Astrocyte (in vitro differentiated cells and primary cell): ENCODE data around the gene CENPS. TPM values are rescaled to one million over a fixed set of nuclear protein-coding genes. Genes with fewer than 3 reads are reported as not detected.

Experiments
- DNase-seq: peaks from one replicate; pipeline ENCODE4 v3.0.0-alpha.2; 2010; ENCODE audit warnings: low read depth
- FAIRE-seq: peaks from 2 replicates; lab custom pipeline; 2011; peaks lifted over from hg19 to GRCh38; lab: Jason Lieb, UNC
- H2AFZ ChIP-seq: 2 replicates; pipeline ENCODE4 v1.6.0; 2012; ENCODE audit warnings: low read depth, low read length, inconsistent platforms
- H3K27ac ChIP-seq: 2 replicates; pipeline ENCODE4 v1.5.1; 2011; ENCODE audit warnings: low read depth, low read length, inconsistent platforms
- H3K27me3 ChIP-seq: 2 replicates; pipeline ENCODE4 v1.6.0; 2011; ENCODE audit warnings: low read length, inconsistent platforms; ENCODE audit not compliant: insufficient read depth
- H3K36me3 ChIP-seq: 2 replicates; pipeline ENCODE4 v1.5.1; 2011; ENCODE audit warnings: low read length, inconsistent platforms; ENCODE audit not compliant: insufficient read depth
- H3K4me1 ChIP-seq: 2 replicates; pipeline ENCODE4 v1.5.1; 2011; ENCODE audit warnings: low read length, inconsistent platforms; ENCODE audit not compliant: insufficient read depth
- H3K4me2 ChIP-seq: 2 replicates; pipeline ENCODE4 v1.6.0; 2012; ENCODE audit warnings: low read length, inconsistent platforms
- H3K4me3 ChIP-seq: 2 replicates; pipeline ENCODE4 v1.5.1; 2011; ENCODE audit warnings: low read depth, mild to moderate bottlenecking, low read length, inconsistent platforms; ENCODE audit not compliant: insufficient read depth
- H3K79me2 ChIP-seq: 2 replicates; pipeline ENCODE4 v1.6.0; 2012; ENCODE audit warnings: mild to moderate bottlenecking, low read length, inconsistent platforms; ENCODE audit not compliant: insufficient read depth
- H3K9ac ChIP-seq: 2 replicates; pipeline ENCODE4 v1.6.0; 2012; ENCODE audit warnings: mild to moderate bottlenecking, low read length, inconsistent platforms
- H3K9me3 ChIP-seq: 2 replicates; pipeline ENCODE4 v1.5.1; 2012; ENCODE audit warnings: low read depth, mild to moderate bottlenecking, low read length, inconsistent platforms; ENCODE audit not compliant: insufficient read depth
- H4K20me1 ChIP-seq: 2 replicates; pipeline ENCODE4 v1.6.0; 2012; ENCODE audit warnings: low read length, inconsistent platforms; ENCODE audit not compliant: insufficient read depth
- H3K27ac Mint-ChIP-seq: one replicate; pipeline ENCODE4 v1.8.0; 2021; ENCODE audit warnings: mild to moderate bottlenecking, mixed read lengths; ENCODE audit not compliant: unreplicated experiment
- H3K27me3 Mint-ChIP-seq: one replicate; pipeline ENCODE4 v1.8.0; 2021; ENCODE audit warnings: low read depth, mixed read lengths; ENCODE audit not compliant: unreplicated experiment
- H3K36me3 Mint-ChIP-seq: one replicate; pipeline ENCODE4 v1.8.0; 2021; ENCODE audit warnings: low read depth, mixed read lengths; ENCODE audit not compliant: unreplicated experiment
- H3K4me1 Mint-ChIP-seq: one replicate; pipeline ENCODE4 v1.8.0; 2021; ENCODE audit warnings: low read depth, mixed read lengths; ENCODE audit not compliant: unreplicated experiment
- H3K4me3 Mint-ChIP-seq: one replicate; pipeline ENCODE4 v1.8.0; 2021; ENCODE audit warnings: mild to moderate bottlenecking, moderate library complexity, mixed read lengths; ENCODE audit not compliant: unreplicated experiment
- H3K9me3 Mint-ChIP-seq: one replicate; pipeline ENCODE4 v1.8.0; 2021; ENCODE audit warnings: mild to moderate bottlenecking, mixed read lengths; ENCODE audit not compliant: unreplicated experiment
- CTCF ChIP-seq: IDR thresholded peaks from 2 replicates; pipeline ENCODE4 v1.5.1; 2011; ENCODE audit warnings: low read depth, mild to moderate bottlenecking, inconsistent platforms, low read length, moderate library complexity; ENCODE audit not compliant: insufficient read depth
- EZH2 ChIP-seq: IDR thresholded peaks from 2 replicates; pipeline ENCODE4 v1.6.1; 2012; ENCODE audit warnings: mild to moderate bottlenecking, low read length, inconsistent platforms; ENCODE audit not compliant: insufficient read depth
- total RNA-seq: library from RNA; stranded (reverse); gene quantifications from 2 replicates; pipeline ENCODE4 v1.2.1, GENCODE V29; 2021

Gene CENPS
- total RNA-seq, 1 donor from 2014 or later = 9.0 TPM

- FAIRE-seq (no peak), DNase-seq (no peak)
- H3K4me1 Mint-ChIP-seq = no peaks in the 10 kb centered on the region
- no peak overlapping the region for H3K27ac Mint-ChIP-seq
- H3K9ac ChIP-seq = no peak overlapping the region
- H3K27ac ChIP-seq = no peak overlapping the region
- no peak overlapping the region for H2AFZ ChIP-seq
- no peak overlapping the region for H3K4me3 ChIP-seq
- H3K4me3 Mint-ChIP-seq = no peak overlapping the region
- peaks cover 4% of the 10 kb centered on the region for H3K4me1 ChIP-seq
- no peaks in the 10 kb centered on the region for H3K27me3 Mint-ChIP-seq
- no peaks in the 10 kb centered on the region for H3K27me3 ChIP-seq
- H3K9me3 Mint-ChIP-seq = no peaks in the 10 kb centered on the region
- no peaks in the 10 kb centered on the region for H3K9me3 ChIP-seq
- peaks cover 3% of the 10 kb centered on the region for H3K36me3 Mint-ChIP-seq
- no peak overlapping the region for H3K4me2 ChIP-seq
- peaks cover 12% of the 10 kb centered on the region for H3K79me2 ChIP-seq
- no peaks in the 10 kb centered on the region for H4K20me1 ChIP-seq
- peaks cover 16% of the 10 kb centered on the region for H3K36me3 ChIP-seq
- TF ChIP-seq EZH2 = no peak
- no peak for TF ChIP-seq CTCF
Observed at GRCh38 chr1:10470043-10470442, 39.8 kb downstream of the CENPS start.

GRCh38 chr1:10471411-10472219, 41.4 kb downstream of the CENPS start:
- H3K4me1 Mint-ChIP-seq = peaks cover 8% of the 10 kb centered on the region
- FAIRE-seq = no peak
- TF ChIP-seq CTCF (no peak), EZH2 (no peak)

More at GRCh38 chr1:10471411-10472219, 41.4 kb downstream of the CENPS start:
- Mint-ChIP-seq H3K27ac (peak overlapping the region; percentile 80), H3K27me3 (no peaks in the 10 kb centered on the region), H3K9me3 (no peaks in the 10 kb centered on the region), H3K36me3 (peaks cover 3% of the 10 kb centered on the region), H3K4me3 (peak overlapping the region; percentile 96)
- Histone ChIP-seq H3K36me3 (peaks cover 12% of the 10 kb centered on the region), H3K4me2 (peak overlapping the region; percentile 94), H3K79me2 (peaks cover 28% of the 10 kb centered on the region), H3K27me3 (no peaks in the 10 kb centered on the region), H4K20me1 (no peaks in the 10 kb centered on the region), H3K9ac (peak overlapping the region; percentile 81), H2AFZ (peak overlapping the region; percentile 91), H3K4me1 (peaks cover 9% of the 10 kb centered on the region), H3K27ac (peak overlapping the region; percentile 31), H3K4me3 (peak overlapping the region; percentile 76), H3K9me3 (no peaks in the 10 kb centered on the region)
- peak; percentile 25 for DNase-seq
